NCI-H146 (cell line): ENCODE results near the gene TMEM51.

Experiments used
- DNase-seq: peaks from one replicate; lab custom pipeline; 2025; lab: John Stamatoyannopoulos, UW

TMEM51 gene

GRCh38 chr1:15218287-15219279 lies 65.0 kb downstream of the TMEM51 start:
- DNase-seq, result no peak

GRCh38 chr1:15219280-15220023 lies 65.9 kb downstream of the TMEM51 start:
- no peak for DNase-seq

DNA sequence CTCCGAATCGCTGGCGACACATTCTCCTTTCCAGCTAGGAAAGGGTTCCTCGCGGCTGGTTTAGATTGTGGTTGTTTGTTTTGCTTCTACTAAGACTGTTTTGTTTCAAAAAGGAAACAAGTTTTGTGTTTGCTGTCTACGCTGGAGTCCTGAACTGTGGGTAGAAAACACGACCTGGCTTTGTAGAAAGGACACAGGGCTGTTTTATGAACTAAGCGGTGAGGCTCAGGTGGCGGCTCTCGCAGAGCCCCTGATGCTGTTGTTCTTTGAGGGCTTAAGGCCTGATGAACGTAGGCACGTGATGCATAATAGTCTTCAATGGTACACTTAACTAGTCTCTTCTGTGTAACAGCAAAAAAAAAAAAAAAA lies 66.5 kb downstream of the TMEM51 start:
- no peak for DNase-seq

- DNase-seq, result no peak
Observed at GRCh38 chr1:15220825-15221431, 67.4 kb downstream of the TMEM51 start.

DNA sequence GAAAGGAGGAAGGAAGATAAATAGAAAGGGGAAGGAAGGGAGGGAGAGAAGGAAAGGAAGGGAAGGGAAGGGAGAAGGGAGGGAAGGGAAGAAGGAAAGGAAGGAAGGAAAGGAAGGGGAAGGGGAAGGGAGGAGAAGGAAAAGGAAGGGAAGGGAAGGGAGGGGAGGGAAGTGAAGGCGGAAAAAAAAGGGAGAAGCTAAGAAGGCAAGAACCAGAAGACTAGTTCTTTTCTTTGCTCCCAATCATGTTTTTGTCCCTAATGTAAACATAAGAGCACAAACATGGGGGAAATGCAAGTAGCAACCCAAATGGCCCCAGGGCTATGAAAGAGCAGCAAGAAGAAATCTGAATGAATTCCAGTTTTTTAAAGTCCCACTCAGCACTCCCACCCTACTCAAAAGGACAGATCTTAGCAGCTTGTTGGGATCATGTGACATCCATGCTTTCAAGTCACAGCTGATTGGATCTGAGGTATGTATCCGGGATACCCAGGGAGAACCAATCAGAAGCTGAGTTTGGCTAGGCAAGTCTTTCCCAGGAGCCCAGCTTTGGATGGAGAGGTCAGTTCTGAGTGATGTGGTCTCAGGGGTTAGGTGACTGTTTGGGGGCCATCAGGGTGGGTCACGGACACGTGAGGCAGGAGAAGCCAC lies 69.2 kb downstream of the TMEM51 start:
- no peak for DNase-seq

DNA sequence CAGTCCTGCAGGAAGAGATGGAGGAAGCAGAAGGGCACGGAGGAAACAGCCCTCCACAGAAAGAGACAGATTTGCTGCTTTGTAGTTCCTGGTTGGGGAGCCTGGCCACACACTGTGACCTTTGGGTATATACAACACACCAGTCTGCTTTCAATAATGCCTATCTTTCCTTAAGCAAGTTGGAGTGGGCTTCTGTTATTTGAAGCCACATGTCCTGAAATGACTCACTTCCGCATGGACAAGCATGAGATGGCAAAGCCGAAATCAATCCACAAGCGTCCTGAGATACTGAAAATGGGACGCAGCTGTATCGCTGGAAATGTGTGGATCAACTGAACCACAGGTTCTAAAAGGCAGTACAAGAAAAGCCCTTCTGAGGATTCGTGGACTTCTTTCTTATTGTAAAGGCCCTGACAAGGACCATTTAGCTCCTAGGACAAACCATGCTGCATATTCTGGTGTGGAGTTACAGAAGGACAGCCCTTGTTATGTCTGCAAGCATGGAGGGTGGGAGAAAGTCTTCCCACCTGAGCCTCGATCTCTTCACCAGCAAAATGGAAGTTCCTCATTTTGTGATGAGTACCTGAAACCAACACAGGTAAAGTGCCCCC lies 70.8 kb downstream of the TMEM51 start:
- DNase-seq, result no peak

DNA sequence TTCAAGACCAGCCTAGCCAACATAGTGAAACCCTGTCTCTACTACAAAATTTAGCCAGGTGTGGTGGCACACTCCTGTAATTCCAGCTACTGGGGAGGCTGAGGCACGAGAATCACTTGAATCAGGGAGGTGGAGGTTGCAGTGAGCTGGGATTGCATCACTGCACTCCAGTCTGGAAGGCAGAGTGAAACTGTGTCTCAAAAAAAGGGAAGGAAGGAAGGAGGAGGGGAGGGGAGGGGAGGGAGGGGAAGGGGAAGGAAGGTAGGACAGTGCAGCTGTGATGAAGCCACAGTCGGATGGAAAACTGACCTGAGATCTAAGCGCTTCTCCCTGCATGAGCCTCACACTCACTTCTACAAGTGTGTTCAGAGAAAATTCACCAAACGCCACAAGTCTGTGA lies 71.4 kb downstream of the TMEM51 start:
- DNase-seq, result no peak

DNA sequence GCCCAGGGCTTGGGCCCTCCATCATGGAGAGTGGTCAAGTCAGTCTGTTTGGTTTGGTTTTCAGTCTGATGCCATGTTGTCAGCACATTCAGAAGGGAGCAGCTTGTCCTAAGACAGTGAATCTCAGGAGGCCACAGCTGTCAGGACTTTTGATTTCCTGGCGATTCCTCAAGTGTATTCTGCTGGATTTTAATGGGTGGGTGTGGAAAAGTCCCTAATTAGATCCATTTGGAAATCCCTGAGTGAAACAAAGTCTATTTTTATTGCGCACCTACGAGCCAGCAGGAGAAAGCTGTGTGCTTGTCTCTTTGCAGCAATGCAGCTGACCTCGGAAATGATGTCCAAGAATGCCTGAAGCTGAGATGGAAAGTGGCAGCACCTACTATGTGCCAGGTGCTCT lies 71.9 kb downstream of the TMEM51 start:
- DNase-seq, result no peak

DNA sequence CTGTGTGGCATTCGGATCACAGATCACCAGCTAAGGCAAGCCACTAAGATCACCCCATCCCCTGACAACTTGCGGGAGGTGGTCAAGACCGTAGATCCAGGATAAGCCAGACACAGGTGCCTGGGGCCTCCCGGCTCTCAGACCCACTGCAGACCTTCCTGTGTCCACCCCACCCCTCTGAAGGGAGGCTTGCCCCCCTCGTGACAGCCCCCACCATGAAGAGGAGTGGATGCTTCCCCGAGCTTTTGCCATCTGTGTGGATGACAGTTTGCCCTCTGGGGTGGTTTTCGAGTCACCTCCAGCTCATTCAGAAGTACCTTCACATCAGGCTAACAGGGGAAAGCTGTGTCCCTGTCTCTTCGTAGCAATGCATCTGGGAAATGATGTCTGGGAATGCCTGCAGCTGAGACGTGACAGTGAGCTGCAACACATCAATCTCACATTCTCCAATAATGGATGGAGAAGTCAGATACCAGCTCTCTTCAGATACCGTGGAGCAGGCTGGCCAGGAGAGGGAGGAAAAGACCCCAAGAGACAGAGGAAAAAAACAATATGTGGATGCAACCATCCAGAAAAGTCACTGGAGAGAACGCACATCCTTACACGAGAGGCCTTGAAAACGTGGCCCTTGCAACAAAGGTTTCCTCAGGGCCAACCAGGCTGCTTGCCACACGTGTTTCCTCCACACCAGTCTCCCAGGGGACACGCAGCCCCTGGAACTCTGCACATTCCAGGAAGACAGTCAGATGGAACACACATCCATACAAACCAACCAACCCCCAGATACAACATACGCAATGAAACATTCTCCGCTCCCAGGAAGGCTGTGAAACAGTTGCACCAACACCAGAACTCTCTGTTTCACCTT lies 73.1 kb downstream of the TMEM51 start:
- DNase-seq, result no peak

- no peak for DNase-seq
Observed at GRCh38 chr1:15229707-15230131, 76.2 kb downstream of the TMEM51 start.

- DNase-seq, result no peak
Observed at GRCh38 chr1:15231714-15232201, 78.2 kb downstream of the TMEM51 start.

DNA sequence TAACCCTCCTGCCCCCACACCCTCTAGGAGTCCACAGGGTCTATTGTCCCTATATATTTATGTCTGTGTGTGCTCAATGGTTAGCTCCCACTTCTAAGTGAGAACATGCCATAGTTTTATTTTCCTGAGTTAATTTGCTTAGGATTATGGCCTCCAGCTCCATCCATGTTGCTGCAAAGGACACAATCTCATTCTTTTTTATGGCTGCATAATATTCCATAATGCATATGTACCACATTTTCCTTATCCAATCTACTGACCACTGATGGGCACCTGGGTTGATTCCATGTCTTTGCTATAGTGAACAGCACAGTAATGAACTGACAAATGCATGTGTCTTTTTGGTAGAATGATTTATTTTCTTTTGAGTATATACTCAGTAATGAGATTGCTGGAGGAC lies 80.1 kb downstream of the TMEM51 start:
- DNase-seq, result no peak

GRCh38 chr1:15236321-15236721 lies 82.8 kb downstream of the TMEM51 start:
- no peak for DNase-seq

- DNase-seq, result no peak
Observed at GRCh38 chr1:15236746-15237145, 83.2 kb downstream of the TMEM51 start.

- no peak for DNase-seq
Observed at GRCh38 chr1:15238789-15239188, 85.2 kb downstream of the TMEM51 start.

GRCh38 chr1:15242766-15243165 lies 89.2 kb downstream of the TMEM51 start:
- DNase-seq, result no peak

- no peak for DNase-seq
Observed at GRCh38 chr1:15243275-15244043, 89.9 kb downstream of the TMEM51 start.

DNA sequence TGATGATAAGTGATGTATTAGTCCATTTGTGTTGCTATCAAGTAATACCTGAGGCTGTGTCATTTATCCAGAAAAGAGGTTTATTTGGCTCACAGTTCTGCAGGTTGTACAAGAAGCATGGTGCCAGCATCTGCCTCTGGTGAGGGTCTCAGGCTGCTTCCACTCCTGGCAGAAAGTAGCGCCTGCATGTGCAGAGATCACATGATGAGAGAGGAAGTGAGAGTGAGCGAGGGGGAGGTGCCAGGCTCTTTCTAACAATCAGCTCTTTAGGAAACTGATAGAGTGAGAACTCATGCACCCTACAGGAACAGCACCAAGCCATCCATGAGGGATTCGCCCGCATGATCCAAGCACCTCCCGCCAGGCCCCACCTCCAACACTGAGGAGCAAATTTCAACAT lies 91.3 kb downstream of the TMEM51 start:
- DNase-seq, result no peak

DNA sequence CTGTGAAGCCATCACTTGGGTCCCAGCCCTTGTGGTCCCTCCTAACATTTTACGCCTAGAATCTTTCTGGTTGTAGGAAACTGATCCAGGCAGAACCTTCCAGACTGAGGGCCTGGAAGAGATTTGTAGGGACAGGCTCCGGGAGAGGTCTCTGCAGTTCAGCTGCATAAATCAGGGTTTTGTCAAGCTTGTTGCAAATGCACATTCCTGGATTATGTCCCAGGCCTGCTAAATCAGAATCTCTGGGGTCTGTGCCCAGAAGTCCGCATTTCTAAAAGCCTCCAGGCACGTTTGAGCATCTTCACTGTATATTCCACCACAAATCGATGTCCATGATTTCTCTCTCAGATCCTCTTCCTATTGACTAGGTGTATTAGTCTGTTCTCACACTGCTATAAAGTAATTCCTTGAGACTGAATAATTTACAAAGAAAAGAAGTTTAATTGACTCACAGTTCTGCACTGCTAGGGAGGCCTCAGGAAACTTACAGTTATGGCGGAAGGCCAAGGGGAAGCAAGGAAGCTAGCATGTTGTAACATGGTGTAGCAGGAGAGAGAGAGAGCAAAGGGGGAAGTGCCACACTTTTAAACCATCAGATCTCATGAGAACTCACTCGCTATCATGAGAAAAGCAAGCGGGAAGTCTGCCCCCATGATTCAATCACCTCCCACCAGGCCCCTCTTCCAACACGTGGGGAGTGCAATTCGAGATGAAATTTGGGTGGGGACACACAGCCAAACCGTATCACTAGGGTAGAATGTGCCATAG lies 92.2 kb downstream of the TMEM51 start:
- no peak for DNase-seq
